A673 (cell line): Measurements from ENCODE around the gene SPTBN2. TPM values are rescaled to one million over a fixed set of nuclear protein-coding genes. Genes with fewer than 3 reads are reported as not detected.

Experiments
- BruUV-seq: library from RNA; stranded (reverse); fragments of 400-500 nt; replicated peaks from 2 replicates; lab custom pipeline; 2021; lab: Mats Ljungman, UMichigan
- CTCF ChIA-PET: fragments of 300-600 bp; sonication (Branson Sonifier 250); formaldehyde crosslinking; loops from one replicate; lab custom pipeline; 2022; ENCODE audit warnings: antibody characterized with exemption; lab: Charles Lee
- POLR2A ChIA-PET: fragments of 300-600 bp; sonication (Branson Sonifier 250); formaldehyde crosslinking; loops from one replicate; lab custom pipeline; 2022; ENCODE audit warnings: antibody characterized with exemption; ENCODE audit not compliant: low non-redundant PET; lab: Charles Lee
- DNase-seq: peaks from one replicate; pipeline ENCODE4 v3.0.0-alpha.2; 2015; ENCODE audit warnings: low spot score
- H3K27ac ChIP-seq: fragments of 200-600 bp; sonication (generic); 2 replicates; pipeline ENCODE4 v1.5.1; 2016; ENCODE audit warnings: mixed run types, low read depth, mild to moderate bottlenecking, mixed read lengths, antibody characterized with exemption, low read length; ENCODE audit not compliant: poor library complexity, severe bottlenecking
- H3K27me3 ChIP-seq: fragments of 200-600 bp; sonication (generic); replicated peaks from 2 replicates; pipeline ENCODE4 v1.6.1; 2017; ENCODE audit warnings: mixed run types, low read depth, mild to moderate bottlenecking, mixed read lengths, antibody characterized with exemption, low read length; ENCODE audit not compliant: insufficient read depth, poor library complexity
- H3K36me3 ChIP-seq: fragments of 200-600 bp; sonication (generic); 2 replicates; pipeline ENCODE4 v1.6.1; 2016; ENCODE audit warnings: mixed run types, mild to moderate bottlenecking, mixed read lengths, antibody characterized with exemption, low read length; ENCODE audit not compliant: insufficient read depth, poor library complexity, severe bottlenecking
- H3K4me1 ChIP-seq: fragments of 200-600 bp; sonication (generic); 2 replicates; pipeline ENCODE4 v1.6.1; 2017; ENCODE audit warnings: mixed run types, mild to moderate bottlenecking, mixed read lengths, antibody characterized with exemption, low read length; ENCODE audit not compliant: insufficient read depth, poor library complexity, severe bottlenecking
- H3K4me3 ChIP-seq: fragments of 200-600 bp; sonication (generic); 2 replicates; pipeline ENCODE4 v1.5.1; 2016; ENCODE audit warnings: low read depth, mixed run types, mild to moderate bottlenecking, mixed read lengths, low read length; ENCODE audit not compliant: poor library complexity, severe bottlenecking
- H3K9me3 ChIP-seq: fragments of 200-600 bp; sonication (generic); 2 replicates; pipeline ENCODE4 v1.6.1; 2016; ENCODE audit warnings: mixed run types, low read depth, mild to moderate bottlenecking, mixed read lengths, antibody characterized with exemption, low read length; ENCODE audit not compliant: poor library complexity, severe bottlenecking
- EZH2 ChIP-seq: fragments of 200-600 bp; sonication (generic); IDR thresholded peaks from 2 replicates; pipeline ENCODE4 v1.6.1; 2017; ENCODE audit warnings: borderline replicate concordance, low read depth, mild to moderate bottlenecking, mixed read lengths, antibody characterized with exemption, low read length; ENCODE audit not compliant: poor library complexity, severe bottlenecking
- intact Hi-C: fragments of 100-400 bp; cut with micrococcal nuclease; formaldehyde crosslinking; loops from one replicate; pipeline ENCODE4 v1.10.0; 2022; ENCODE audit not compliant: unreplicated experiment
- total RNA-seq: library from RNA; stranded (reverse); gene quantifications from 2 replicates; pipeline ENCODE4 v1.2.3, GENCODE V29; 2021
- TF ChIP-seq, protein P1 (sequence below): fragments of 300-800, 200-600 bp; sonication (generic); conservative IDR thresholded peaks from 2 replicates; pipeline ENCODE4 v1.5.1; 2017; ENCODE audit warnings: low read depth, mild to moderate bottlenecking, antibody characterized with exemption, low read length, moderate library complexity, mixed read lengths

SPTBN2 gene
- total RNA-seq, 1 experiment from 2014 or later = 21.1 TPM

DNA sequence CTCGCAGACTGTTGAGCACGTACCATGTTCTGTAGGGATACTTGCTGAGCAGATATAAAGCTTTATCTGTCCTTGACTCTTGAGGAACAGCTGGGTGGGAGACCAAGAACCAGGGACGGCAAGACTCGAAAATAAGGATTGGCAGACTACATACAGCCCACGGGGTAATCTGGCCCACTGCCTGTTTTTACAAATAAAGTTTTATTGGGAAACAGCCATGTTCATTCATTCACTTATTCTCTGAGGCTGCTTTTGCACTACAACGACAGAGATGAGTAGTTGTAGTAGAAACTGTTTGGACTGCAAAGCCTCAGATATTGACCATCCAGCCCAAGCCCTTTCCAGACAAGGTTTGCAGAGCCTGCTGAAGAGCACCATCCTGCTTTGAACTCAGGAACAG is 31.0 kb downstream of the SPTBN2 start:
- CTCF ChIA-PET = no interaction called here
- H3K36me3 ChIP-seq = peaks cover 6% of the 10 kb centered on the region
- TF ChIP-seq, protein P1, sequence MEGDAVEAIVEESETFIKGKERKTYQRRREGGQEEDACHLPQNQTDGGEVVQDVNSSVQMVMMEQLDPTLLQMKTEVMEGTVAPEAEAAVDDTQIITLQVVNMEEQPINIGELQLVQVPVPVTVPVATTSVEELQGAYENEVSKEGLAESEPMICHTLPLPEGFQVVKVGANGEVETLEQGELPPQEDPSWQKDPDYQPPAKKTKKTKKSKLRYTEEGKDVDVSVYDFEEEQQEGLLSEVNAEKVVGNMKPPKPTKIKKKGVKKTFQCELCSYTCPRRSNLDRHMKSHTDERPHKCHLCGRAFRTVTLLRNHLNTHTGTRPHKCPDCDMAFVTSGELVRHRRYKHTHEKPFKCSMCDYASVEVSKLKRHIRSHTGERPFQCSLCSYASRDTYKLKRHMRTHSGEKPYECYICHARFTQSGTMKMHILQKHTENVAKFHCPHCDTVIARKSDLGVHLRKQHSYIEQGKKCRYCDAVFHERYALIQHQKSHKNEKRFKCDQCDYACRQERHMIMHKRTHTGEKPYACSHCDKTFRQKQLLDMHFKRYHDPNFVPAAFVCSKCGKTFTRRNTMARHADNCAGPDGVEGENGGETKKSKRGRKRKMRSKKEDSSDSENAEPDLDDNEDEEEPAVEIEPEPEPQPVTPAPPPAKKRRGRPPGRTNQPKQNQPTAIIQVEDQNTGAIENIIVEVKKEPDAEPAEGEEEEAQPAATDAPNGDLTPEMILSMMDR = no peak
- no peak for TF ChIP-seq EZH2

DNA sequence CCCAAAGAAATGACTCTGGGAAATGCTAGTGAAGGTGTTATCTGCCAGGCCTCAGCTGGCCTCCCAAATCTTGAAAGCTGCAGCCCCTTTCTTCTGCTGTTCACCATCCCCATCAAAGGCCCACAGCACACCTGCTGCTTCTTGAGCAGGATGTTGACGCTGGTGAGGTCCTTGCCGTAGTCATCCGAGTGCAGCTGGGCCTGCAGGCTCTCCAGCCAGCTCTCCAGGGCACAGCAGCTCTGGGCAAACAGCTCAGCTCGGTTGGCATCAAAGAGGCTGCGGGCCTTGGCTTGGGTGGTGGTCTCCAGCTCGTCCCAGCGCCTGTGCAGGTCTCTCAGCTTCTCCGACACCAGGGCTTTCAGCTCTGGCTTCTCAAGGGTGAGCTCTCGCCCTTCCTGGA is 32.9 kb downstream of the SPTBN2 start:
- Histone ChIP-seq H3K36me3 (peaks cover 2% of the 10 kb centered on the region), H3K4me3 (no peak overlapping the region), H3K27me3 (no peaks in the 10 kb centered on the region), H3K9me3 (no peaks in the 10 kb centered on the region), H3K4me1 (no peaks in the 10 kb centered on the region), H3K27ac (no peak overlapping the region)
- ChIA-PET POLR2A (no interaction called here), CTCF (interaction anchor here (3.1 kb wide), 1 partner anchor 138 kb away, joined by 8 read pairs; no protein-coding TSS in a partner anchor)
- DNase-seq = no peak
- intact Hi-C loops = no loop called here
- TF ChIP-seq, protein P1 = no peak
- no peak for TF ChIP-seq EZH2
- no TSS peak for BruUV-seq

More for the DNA sequence above, 31.0 kb downstream of the SPTBN2 start:
- Histone ChIP-seq H3K4me1 (no peaks in the 10 kb centered on the region), H3K4me3 (no peak overlapping the region), H3K27ac (no peak overlapping the region), H3K9me3 (no peaks in the 10 kb centered on the region), H3K27me3 (no peaks in the 10 kb centered on the region)
- DNase-seq = no peak
- POLR2A ChIA-PET = no interaction called here
- BruUV-seq = no TSS peak
- intact Hi-C loops = no loop called here

DNA sequence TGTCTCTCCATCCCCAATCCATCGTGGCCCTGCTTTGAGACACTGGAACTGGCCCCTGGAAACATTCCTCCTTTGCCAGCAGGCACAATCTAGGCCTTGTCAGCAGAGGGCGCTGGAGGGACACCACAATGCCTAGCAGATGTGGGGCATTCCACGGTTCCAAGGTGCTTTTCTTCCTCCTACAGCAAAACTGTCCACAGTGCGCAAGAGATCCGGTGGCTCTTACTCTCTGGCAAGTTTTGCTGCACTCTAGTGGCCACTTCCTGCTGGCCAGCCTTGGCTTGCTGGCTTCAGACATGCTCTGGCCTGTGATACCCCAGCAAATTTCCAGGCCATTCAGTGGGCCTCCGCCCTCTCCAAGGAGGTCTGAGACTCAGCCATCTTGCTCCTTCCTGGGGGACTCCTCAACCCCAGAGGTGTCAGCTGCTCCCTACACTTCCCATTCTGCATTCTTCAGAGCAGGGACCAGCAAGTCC is 34.2 kb downstream of the SPTBN2 start:
- peak; percentile 95 for DNase-seq
- Histone ChIP-seq H3K4me3 (no peak overlapping the region), H3K27me3 (no peaks in the 10 kb centered on the region), H3K9me3 (no peaks in the 10 kb centered on the region), H3K27ac (no peak overlapping the region), H3K36me3 (no peaks in the 10 kb centered on the region), H3K4me1 (no peaks in the 10 kb centered on the region)
- intact Hi-C loops = loop anchor here (1.0 to 5.0 kb wide), 3 partner anchors 140 to 283 kb away; partner anchors contain the start of gene C11orf86
- no TSS peak for BruUV-seq
- TF ChIP-seq, protein P1 = peak; percentile 99
- no peak for TF ChIP-seq EZH2
- POLR2A ChIA-PET = no interaction called here
- CTCF ChIA-PET = interaction anchor here (0.6 to 3.1 kb wide), 3 partner anchors 17 to 140 kb away, joined by 3 to 12 read pairs (median 8); no protein-coding TSS in a partner anchor
